ENCODE data around the gene FGFR2.
A peak's percentile ranks its signal among the peaks of the same experiment; 100 is the strongest.

Gene FGFR2

GRCh38 chr10:121580276-121581116, 17.7 kb downstream of the FGFR2 start:
- TF ChIP-seq YY1 (IDR thresholded peaks at IDR 0.05; ENCODE audit: low read depth) (no peak), TAF1 (IDR thresholded peaks at IDR 0.05; ENCODE audit: low read depth) (no peak), ZBTB7A (IDR thresholded peaks at IDR 0.05; ENCODE audit: low read depth) (no peak), EGR1 (IDR thresholded peaks at IDR 0.05) (no peak), REST (IDR thresholded peaks at IDR 0.05; ENCODE audit: low read depth) (no peak), CREB1 (IDR thresholded peaks at IDR 0.05; ENCODE audit: low read depth) (no peak), RAD21 (IDR thresholded peaks at IDR 0.05; ENCODE audit: low read depth) (no peak), CEBPB (IDR thresholded peaks at IDR 0.05) (no peak)

GRCh38 chr10:121579656-121580055, 18.6 kb downstream of the FGFR2 start:
- TF ChIP-seq TEAD4 (IDR thresholded peaks at IDR 0.05) (peak; percentile 83), USF1 (IDR thresholded peaks at IDR 0.05) (no peak), RAD21 (IDR thresholded peaks at IDR 0.05; ENCODE audit: low read depth) (no peak), TCF12 (IDR thresholded peaks at IDR 0.05; ENCODE audit: low read depth) (0 out of 2 replicates have a peak, but pooled peaks have one; percentile 47), NFIC (IDR thresholded peaks at IDR 0.05) (no peak), EGR1 (IDR thresholded peaks at IDR 0.05) (no peak), REST (IDR thresholded peaks at IDR 0.05; ENCODE audit: low read depth) (no peak), EP300 (IDR thresholded peaks at IDR 0.05; ENCODE audit: borderline replicate concordance) (peak; percentile 16; the same call in 1 of the 2 replicates), CEBPB (IDR thresholded peaks at IDR 0.05) (no peak), ZBTB7A (IDR thresholded peaks at IDR 0.05; ENCODE audit: low read depth) (no peak), FOXM1 (IDR thresholded peaks at IDR 0.05; ENCODE audit: borderline replicate concordance, low read depth) (no peak)

GRCh38 chr10:121578965-121579364, 19.3 kb downstream of the FGFR2 start:
- TF ChIP-seq ZBTB7A (IDR thresholded peaks at IDR 0.05; ENCODE audit: low read depth) (no peak), TEAD4 (IDR thresholded peaks at IDR 0.05) (no peak), RAD21 (IDR thresholded peaks at IDR 0.05; ENCODE audit: low read depth) (no peak), REST (IDR thresholded peaks at IDR 0.05; ENCODE audit: low read depth) (no peak), EP300 (IDR thresholded peaks at IDR 0.05; ENCODE audit: borderline replicate concordance) (no peak), TAF1 (IDR thresholded peaks at IDR 0.05; ENCODE audit: low read depth) (no peak), YY1 (IDR thresholded peaks at IDR 0.05; ENCODE audit: low read depth) (no peak), NFIC (IDR thresholded peaks at IDR 0.05) (no peak), FOXM1 (IDR thresholded peaks at IDR 0.05; ENCODE audit: borderline replicate concordance, low read depth) (no peak), USF1 (IDR thresholded peaks at IDR 0.05) (no peak), EGR1 (IDR thresholded peaks at IDR 0.05) (no peak), CREB1 (IDR thresholded peaks at IDR 0.05; ENCODE audit: low read depth) (no peak), MAX (IDR thresholded peaks at IDR 0.05) (no peak)

- TF ChIP-seq ZBTB7A (IDR thresholded peaks at IDR 0.05; ENCODE audit: low read depth) (no peak), MAX (IDR thresholded peaks at IDR 0.05) (no peak), FOXM1 (IDR thresholded peaks at IDR 0.05; ENCODE audit: borderline replicate concordance, low read depth) (no peak), RAD21 (IDR thresholded peaks at IDR 0.05; ENCODE audit: low read depth) (no peak), TAF1 (IDR thresholded peaks at IDR 0.05; ENCODE audit: low read depth) (no peak), EP300 (IDR thresholded peaks at IDR 0.05; ENCODE audit: borderline replicate concordance) (no peak), REST (IDR thresholded peaks at IDR 0.05; ENCODE audit: low read depth) (no peak), EGR1 (IDR thresholded peaks at IDR 0.05) (no peak), NFIC (IDR thresholded peaks at IDR 0.05) (no peak), TEAD4 (IDR thresholded peaks at IDR 0.05) (no peak), TCF12 (IDR thresholded peaks at IDR 0.05; ENCODE audit: low read depth) (no peak), USF1 (IDR thresholded peaks at IDR 0.05) (no peak)
Observed at GRCh38 chr10:121578298-121578697, 19.9 kb downstream of the FGFR2 start.

All from Ishikawa (cell line).